AG10803 (cell line): ENCODE data around the gene WWOX.

ENCODE experiments used
- DNase-seq: peaks from one replicate; pipeline ENCODE4 v3.0.0; 2010; ENCODE audit warnings: low read depth
- H3K4me3 ChIP-seq: 2 replicates; pipeline ENCODE4 v1.5.1; 2011; ENCODE audit warnings: mild to moderate bottlenecking, low read length, control low read depth
- CTCF ChIP-seq: conservative IDR thresholded peaks from 2 replicates; pipeline ENCODE4 v1.5.1; 2011; ENCODE audit warnings: mild to moderate bottlenecking, low read length, control low read depth, inconsistent platforms

Gene WWOX

GRCh38 chr16:78969721-78970120 is 870.3 kb downstream of the WWOX start:
- no peak for TF ChIP-seq CTCF
- DNase-seq, result no peak
- H3K4me3 ChIP-seq, result no peak overlapping the region

GRCh38 chr16:78970650-78971049 is 871.2 kb downstream of the WWOX start:
- no peak for TF ChIP-seq CTCF
- H3K4me3 ChIP-seq, result no peak overlapping the region
- DNase-seq, result no peak

- no peak overlapping the region for H3K4me3 ChIP-seq
- DNase-seq, result no peak
- no peak for TF ChIP-seq CTCF
These were observed 872.6 kb downstream of the WWOX start for GRCh38 chr16:78972006-78972405.

- TF ChIP-seq CTCF, result no peak
- no peak overlapping the region for H3K4me3 ChIP-seq
- DNase-seq, result no peak
These were observed 873.5 kb downstream of the WWOX start for GRCh38 chr16:78972986-78973385.

- DNase-seq, result no peak
- TF ChIP-seq CTCF, result no peak
- no peak overlapping the region for H3K4me3 ChIP-seq
These were observed 876.8 kb downstream of the WWOX start for GRCh38 chr16:78976212-78976611.

- no peak for TF ChIP-seq CTCF
- DNase-seq, result no peak
- no peak overlapping the region for H3K4me3 ChIP-seq
These were observed 881.4 kb downstream of the WWOX start for GRCh38 chr16:78980825-78981224.

GRCh38 chr16:78982096-78982744 is 882.8 kb downstream of the WWOX start:
- H3K4me3 ChIP-seq, result no peak overlapping the region
- TF ChIP-seq CTCF, result no peak
- DNase-seq, result no peak
